IMR-90 (cell line): ENCODE results near the gene ANKRD6. TPM values are rescaled to one million over a fixed set of nuclear protein-coding genes. Genes with fewer than 3 reads are reported as not detected.

Experiments
- ATAC-seq: fragments of 200-7000 bp; cut with Tn5 transposase; 2 replicates; pipeline ENCODE4 v1.9.1; 2020; ENCODE audit warnings: low read depth, mild to moderate bottlenecking, moderate library complexity
- BruUV-seq: library from RNA; stranded (reverse); fragments of 400-500 nt; replicated peaks from 2 replicates; lab custom pipeline; 2021; lab: Mats Ljungman, UMichigan
- CTCF ChIA-PET: fragments of 300-600 bp; formaldehyde crosslinking; extraction: SDS; loops from one replicate; lab custom pipeline; 2021; ENCODE audit warnings: antibody characterized with exemption; lab: Yijun Ruan, JAX
- POLR2A ChIA-PET: fragments of 300-600 bp; sonication (Branson Sonifier 250); formaldehyde crosslinking; loops from one replicate; lab custom pipeline; 2022; ENCODE audit warnings: antibody characterized with exemption; ENCODE audit not compliant: unreplicated experiment; lab: Charles Lee
- DNase-seq: peaks from one replicate; pipeline ENCODE4 v3.0.0; 2013
- H2AFZ ChIP-seq: replicated peaks from 2 replicates; pipeline ENCODE3; 2013; ENCODE audit warnings: low read length, mild to moderate bottlenecking; ENCODE audit not compliant: poor library complexity
- H2AK5ac ChIP-seq: 2 replicates; pipeline ENCODE4 v1.6.1; 2013; ENCODE audit warnings: low read depth, low read length, inconsistent platforms
- H2AK9ac ChIP-seq: replicated peaks from 2 replicates; pipeline ENCODE3; 2013; ENCODE audit warnings: mild to moderate bottlenecking, low read depth, low read length, moderate library complexity; ENCODE audit not compliant: poor library complexity
- H2BK120ac ChIP-seq: 2 replicates; pipeline ENCODE4 v1.6.1; 2013; ENCODE audit warnings: low read depth, low read length, inconsistent platforms
- H2BK15ac ChIP-seq: 3 replicates; pipeline ENCODE4 v1.6.1; 2013; ENCODE audit warnings: low read depth, low read length, inconsistent platforms
- H2BK20ac ChIP-seq: 2 replicates; pipeline ENCODE4 v1.6.1; 2013; ENCODE audit warnings: low read depth, mild to moderate bottlenecking, inconsistent platforms, low read length, moderate library complexity
- H2BK5ac ChIP-seq: 2 replicates; pipeline ENCODE4 v1.6.1; 2013; ENCODE audit warnings: mild to moderate bottlenecking, low read depth, low read length, inconsistent platforms; ENCODE audit not compliant: poor library complexity, severe bottlenecking
- H3K14ac ChIP-seq: replicated peaks from 2 replicates; pipeline ENCODE4 v1.6.1; 2013; ENCODE audit warnings: low read depth, low read length, inconsistent platforms
- H3K18ac ChIP-seq: 2 replicates; pipeline ENCODE4 v1.6.1; 2013; ENCODE audit warnings: low read depth, low read length, control low read depth
- H3K23ac ChIP-seq: 2 replicates; pipeline ENCODE4 v1.6.1; 2013; ENCODE audit warnings: low read depth, low read length, inconsistent platforms
- H3K27ac ChIP-seq: 2 replicates; pipeline ENCODE4 v1.5.1; 2013; ENCODE audit warnings: mild to moderate bottlenecking, control low read depth, low read length; ENCODE audit not compliant: insufficient read depth
- H3K27me3 ChIP-seq: 2 replicates; pipeline ENCODE4 v1.6.1; 2013; ENCODE audit warnings: low read length; ENCODE audit not compliant: control insufficient read depth, insufficient read depth
- H3K36me3 ChIP-seq: 2 replicates; pipeline ENCODE4 v1.6.1; 2013; ENCODE audit warnings: low read length, mixed read lengths; ENCODE audit not compliant: control insufficient read depth, insufficient read depth
- H3K4ac ChIP-seq: 2 replicates; pipeline ENCODE4 v1.6.1; 2013; ENCODE audit warnings: low read depth, low read length, inconsistent platforms
- H3K4me1 ChIP-seq: 2 replicates; pipeline ENCODE4 v1.6.1; 2013; ENCODE audit warnings: low read length, mixed read lengths; ENCODE audit not compliant: control insufficient read depth, insufficient read depth
- H3K4me2 ChIP-seq: 2 replicates; pipeline ENCODE4 v1.6.1; 2013; ENCODE audit warnings: low read depth, mild to moderate bottlenecking, control low read depth, low read length, moderate library complexity
- H3K4me3 ChIP-seq: 2 replicates; pipeline ENCODE4 v1.5.1; 2013; ENCODE audit warnings: low read depth, mild to moderate bottlenecking, control low read depth, low read length, moderate library complexity; ENCODE audit not compliant: insufficient read depth
- H3K56ac ChIP-seq: 2 replicates; pipeline ENCODE4 v1.6.1; 2013; ENCODE audit warnings: low read length, inconsistent platforms; ENCODE audit not compliant: insufficient read depth; ENCODE audit errors: extremely low read depth
- H3K79me1 ChIP-seq, 2 experiments: 2 replicates each; pipeline ENCODE4 v1.6.1; 2013; ENCODE audit warnings: low read length in 2 of 2, inconsistent platforms in 1 of 2, low read depth in 1 of 2
- H3K9ac ChIP-seq: 2 replicates; pipeline ENCODE4 v1.6.1; 2013; ENCODE audit warnings: low read depth, low read length, control low read depth
- H3K9me1 ChIP-seq: 2 replicates; pipeline ENCODE4 v1.6.1; 2013; ENCODE audit warnings: low read length, inconsistent platforms; ENCODE audit not compliant: insufficient read depth
- H3K9me3 ChIP-seq: 2 replicates; pipeline ENCODE4 v1.6.1; 2013; ENCODE audit warnings: low read length; ENCODE audit not compliant: control insufficient read depth, insufficient read depth
- H4K20me1 ChIP-seq: 2 replicates; pipeline ENCODE4 v1.6.1; 2013; ENCODE audit warnings: low read length, inconsistent platforms; ENCODE audit not compliant: insufficient read depth
- H4K5ac ChIP-seq: 2 replicates; pipeline ENCODE4 v1.6.1; 2013; ENCODE audit warnings: mild to moderate bottlenecking, low read depth, low read length, control low read depth
- H4K8ac ChIP-seq, 2 experiments: 2 replicates each; pipeline ENCODE4 v1.6.1; 2013; ENCODE audit warnings: low read depth in 2 of 2, low read length in 2 of 2, control low read depth in 1 of 2, inconsistent platforms in 1 of 2
- H4K91ac ChIP-seq: 2 replicates; pipeline ENCODE4 v1.6.1; 2013; ENCODE audit warnings: low read depth, low read length, inconsistent platforms; ENCODE audit not compliant: insufficient read depth
- BHLHE40 ChIP-seq: fragments of 150-350 bp; IDR thresholded peaks from 2 replicates; pipeline ENCODE4 v1.6.1; 2016; ENCODE audit warnings: mild to moderate bottlenecking, low read depth, low read length
- CEBPB ChIP-seq: IDR thresholded peaks from 2 replicates; pipeline ENCODE4 v1.6.1; 2012; ENCODE audit warnings: low read depth, low read length, improper control_type of control experiment
- CHD1 ChIP-seq: IDR thresholded peaks from 2 replicates; pipeline ENCODE4 v1.6.1; 2012; ENCODE audit warnings: low read depth, low read length, improper control_type of control experiment
- MXI1 ChIP-seq: IDR thresholded peaks from 2 replicates; pipeline ENCODE4 v1.6.1; 2012; ENCODE audit warnings: low read depth, mild to moderate bottlenecking, low read length, moderate library complexity, borderline replicate concordance
- RAD21 ChIP-seq: IDR thresholded peaks from 2 replicates; pipeline ENCODE4 v1.6.1; 2012; ENCODE audit warnings: low read length, improper control_type of control experiment
- RFX5 ChIP-seq: IDR thresholded peaks from 2 replicates; pipeline ENCODE4 v1.8.0; 2012; ENCODE audit warnings: low read depth, mild to moderate bottlenecking, low read length, moderate library complexity
- USF2 ChIP-seq: fragments of 150-350 bp; IDR thresholded peaks from 2 replicates; pipeline ENCODE4 v1.6.1; 2017; ENCODE audit warnings: mild to moderate bottlenecking, antibody characterized with exemption, low read length, low read depth
- WGBS, 2 experiments: methylation state at CpG; one replicate each; pipeline versions ENCODE4 v1.1.5 to v1.1.7; 2013; ENCODE audit warnings: missing lambda C conversion rate in 2 of 2; ENCODE audit not compliant: insufficient read length in 1 of 2; ENCODE audit errors: extremely low coverage in 2 of 2; 5-methylcytosine and 5-hydroxymethylcytosine counted together
- dilution Hi-C: fragments of 300-500 bp; cut with HindIII; formaldehyde crosslinking; loops from one replicate; pipeline ENCODE4 v1.14.3; 2018; ENCODE audit warnings: low sequenced_read_pairs; ENCODE audit not compliant: unreplicated experiment
- in situ Hi-C: fragments of 300-500 bp; cut with MboI; formaldehyde crosslinking; loops from 3 replicates; pipeline ENCODE4 v1.14.3; 2019; ENCODE audit warnings: low sequenced_read_pairs, inconsistent platforms, mixed read lengths
- intact Hi-C: fragments of 100-400 bp; cut with micrococcal nuclease; formaldehyde crosslinking; loops from 2 replicates; pipeline ENCODE4 v1.10.0; 2022
- polyA plus RNA-seq, 3 experiments: library from polyadenylated mRNA; depleted of rRNA; stranded (reverse); fragments of >200 nt; gene quantifications; 2 replicates each; pipeline ENCODE4 v1.2.3, GENCODE V29; 2012; ENCODE audit warnings: low replicate concordance in 1 of 3
- total RNA-seq: library from RNA; depleted of rRNA; stranded (reverse); fragments of >200 nt; gene quantifications from 2 replicates; pipeline ENCODE4 v1.2.3, GENCODE V29; 2012

The ANKRD6 gene
- total and polyA plus RNA-seq, 2 of the 4 experiments (the other 2 are of a cell fraction) = 0.12 to 0.18 TPM

DNA sequence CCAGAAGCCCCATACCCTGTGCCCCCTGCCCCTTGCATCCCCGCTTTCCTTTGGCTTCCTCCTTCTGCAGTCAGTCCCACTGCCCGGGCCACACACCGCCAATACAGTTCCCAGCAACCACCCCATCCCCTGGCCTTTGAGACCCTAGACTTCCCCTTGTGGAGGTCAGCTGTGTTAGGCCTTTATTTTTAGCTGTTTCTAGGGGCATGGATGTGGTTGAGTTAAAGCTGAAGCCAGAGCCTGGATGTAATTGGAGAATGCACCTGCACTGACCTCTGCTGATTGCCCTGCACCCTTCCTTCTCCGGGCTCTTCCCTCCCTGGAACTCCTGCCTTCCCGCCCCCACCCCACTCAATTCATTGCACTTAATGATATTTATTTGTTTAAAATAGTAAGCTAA, 171.7 kb downstream of the ANKRD6 start:
- Histone ChIP-seq H4K8ac (no peak overlapping the region), H3K9me1 (no peaks in the 10 kb centered on the region), H2AFZ (no peak overlapping the region), H2BK15ac (no peak overlapping the region), H3K9me3 (no peaks in the 10 kb centered on the region), H4K91ac (no peak overlapping the region), H3K23ac (no peak overlapping the region), H3K18ac (no peak overlapping the region), H3K36me3 (no peaks in the 10 kb centered on the region), H3K79me1 (no peaks in the 10 kb centered on the region), H3K56ac (no peak overlapping the region), H2AK5ac (no peak overlapping the region), H3K4ac (no peak overlapping the region), H3K27me3 (no peaks in the 10 kb centered on the region; the same call in 1 of the 2 replicates), H3K27ac (no peak overlapping the region), H3K4me2 (no peak overlapping the region), H2BK120ac (no peak overlapping the region), H3K14ac (no peak overlapping the region), H4K5ac (no peak overlapping the region), H2AK9ac (no peak overlapping the region), H3K4me3 (no peak overlapping the region), H3K9ac (no peak overlapping the region), H2BK20ac (no peak overlapping the region), H4K20me1 (no peaks in the 10 kb centered on the region), H3K4me1 (no peaks in the 10 kb centered on the region), H2BK5ac (no peak overlapping the region)
- ATAC-seq = no peak
- WGBS, 2 experiments = no CpG with 5 or more reads among the region's 5 CpGs
- DNase-seq = no peak
- ChIA-PET CTCF (interaction anchor here (0.5 to 0.6 kb wide), 2 partner anchors 28 to 445 kb away, joined by 3 read pairs; no protein-coding TSS in a partner anchor), POLR2A (interaction anchor here (0.5 kb wide), 1 partner anchor 927 kb away, joined by 3 read pairs; no protein-coding TSS in a partner anchor)
- TF ChIP-seq CHD1 = no peak
- no peak for TF ChIP-seq CEBPB
- TF ChIP-seq USF2 = no peak
- no peak for TF ChIP-seq BHLHE40
- TF ChIP-seq RFX5 = no peak
- TF ChIP-seq RAD21 = no peak
- TF ChIP-seq MXI1 = no peak
- in situ Hi-C loops = loop anchor here (25.0 kb wide), 1 partner anchor 617 kb away; no protein-coding TSS in a partner anchor
- BruUV-seq = no TSS peak
- intact Hi-C loops = no loop called here
- dilution Hi-C loops = no loop called here
